Stimulated activated naive B cell treated with anti-CD40 and anti-IgM and Interleukin-4, amounts not matched to agents 10 μg/mL and 1 μg/mL and 100 μg/mL, for 72 hours (primary cell): ENCODE measurements around the gene RNASE7.

ENCODE experiments used
- ATAC-seq, 2 donors: fragments of 150-1000 bp; cut with Tn5 transposase; replicated peaks; 2 replicates each; pipeline ENCODE4 v1.10.0; 2021; ENCODE audit warnings: moderate library complexity in 1 of 2
- DNase-seq: peaks from one replicate; pipeline ENCODE4 v3.0.0; 2021
- H3K27ac Mint-ChIP-seq: one replicate; pipeline ENCODE4 v1.8.0; 2022; ENCODE audit warnings: mild to moderate bottlenecking, mixed read lengths
- H3K27me3 Mint-ChIP-seq, 2 donors: one replicate each; pipeline ENCODE4 v1.8.0; 2022; ENCODE audit warnings: mixed read lengths in 2 of 2
- H3K36me3 Mint-ChIP-seq, 2 donors: one replicate each; pipeline ENCODE4 v1.8.0; 2022; ENCODE audit warnings: mixed read lengths in 2 of 2, mild to moderate bottlenecking in 1 of 2
- H3K4me1 Mint-ChIP-seq, 2 donors: one replicate each; pipeline ENCODE4 v1.8.0; 2022; ENCODE audit warnings: mixed read lengths in 2 of 2, mild to moderate bottlenecking in 1 of 2
- H3K4me3 Mint-ChIP-seq, 2 donors: one replicate each; pipeline ENCODE4 v1.8.0; 2022; ENCODE audit warnings: mild to moderate bottlenecking in 2 of 2, mixed read lengths in 2 of 2, moderate library complexity in 1 of 2
- H3K9me3 Mint-ChIP-seq, 2 donors: one replicate each; pipeline ENCODE4 v1.8.0; 2022; ENCODE audit warnings: mixed read lengths in 2 of 2, mild to moderate bottlenecking in 1 of 2

Gene RNASE7

DNA sequence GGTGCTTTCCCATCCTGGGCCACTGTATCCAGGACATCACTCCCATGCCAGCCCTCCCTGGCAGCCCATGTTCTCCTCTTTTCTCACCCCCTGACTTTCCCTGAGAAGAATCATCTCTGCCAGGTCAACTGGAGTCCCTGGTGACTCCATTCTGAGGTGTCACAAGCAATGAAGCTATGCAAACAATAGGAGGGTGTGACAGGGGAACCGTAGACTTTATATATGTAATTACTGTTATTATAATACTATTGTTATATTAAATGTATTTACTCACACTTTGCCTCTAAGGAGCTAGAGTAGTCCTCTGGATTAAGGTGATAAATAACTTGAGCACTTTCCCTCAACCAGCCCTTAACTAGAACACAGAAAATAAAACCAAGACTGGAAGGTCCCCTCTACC is 47.1 kb downstream of the RNASE7 start:
- DNase-seq (no peak), ATAC-seq (no peak)
- no peaks in the 10 kb centered on the region for H3K9me3 Mint-ChIP-seq
- H3K4me3 Mint-ChIP-seq: no peak overlapping the region
- H3K27me3 Mint-ChIP-seq: no peaks in the 10 kb centered on the region
- peak overlapping the region; percentile 38 for H3K27ac Mint-ChIP-seq
- peaks cover 4 to 6% of the 10 kb centered on the region in 2 donors for H3K36me3 Mint-ChIP-seq
- peaks cover 17 to 26% of the 10 kb centered on the region in 2 donors for H3K4me1 Mint-ChIP-seq

GRCh38 chr14:21089877-21090193 is 47.7 kb downstream of the RNASE7 start:
- H3K27me3 Mint-ChIP-seq: no peaks in the 10 kb centered on the region
- DNase-seq: no peak

DNA sequence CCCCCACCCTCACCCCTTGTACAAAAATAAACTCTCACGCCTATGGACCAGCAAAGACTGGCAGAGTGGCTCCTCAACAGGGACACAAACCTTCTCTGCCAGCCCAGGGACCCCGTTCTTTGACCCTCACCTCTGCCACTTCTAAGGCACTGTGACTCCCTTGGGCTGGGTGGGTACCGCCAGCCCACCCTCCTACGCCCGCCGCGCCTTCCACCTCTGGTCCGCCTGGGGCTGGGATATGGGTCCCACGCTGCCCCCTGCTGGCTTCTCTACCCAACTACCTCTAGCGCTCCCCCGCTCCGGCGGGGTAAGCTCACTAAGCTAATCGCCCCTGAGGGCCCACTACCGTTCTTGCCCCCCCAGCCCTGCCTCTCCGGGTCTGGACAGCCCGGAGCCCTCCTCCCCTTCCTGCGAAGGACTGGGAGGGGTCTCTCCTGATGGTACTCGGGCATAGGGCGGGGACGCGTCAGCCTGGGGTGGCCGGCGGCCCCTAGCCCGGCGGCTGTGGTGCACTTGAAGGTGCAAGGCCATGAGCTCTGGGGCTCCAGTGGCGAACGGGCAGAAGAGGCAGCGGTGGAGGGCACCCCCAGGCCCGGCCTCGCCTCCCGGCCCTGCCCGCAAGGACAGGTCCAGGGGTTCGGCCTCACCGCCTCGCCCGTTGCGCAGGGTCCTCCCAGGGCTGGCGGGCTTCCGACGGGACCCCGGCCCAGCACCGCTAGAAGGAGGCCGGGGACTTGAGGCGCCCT is 48.2 kb downstream of the RNASE7 start:
- no peaks in the 10 kb centered on the region for H3K27me3 Mint-ChIP-seq
- H3K9me3 Mint-ChIP-seq: no peaks in the 10 kb centered on the region
- DNase-seq (no peak), ATAC-seq (no peak)
- peaks cover 3 to 6% of the 10 kb centered on the region in 2 donors for H3K36me3 Mint-ChIP-seq
- H3K4me1 Mint-ChIP-seq: peaks cover 17 to 28% of the 10 kb centered on the region in 2 donors
- no peak overlapping the region for H3K27ac Mint-ChIP-seq
- H3K4me3 Mint-ChIP-seq: no peak overlapping the region

More at GRCh38 chr14:21089877-21090193, 47.7 kb downstream of the RNASE7 start:
- Mint-ChIP-seq H3K4me3 (no peak overlapping the region), H3K27ac (no peak overlapping the region), H3K4me1 (peaks cover 17 to 26% of the 10 kb centered on the region in 2 donors), H3K36me3 (peaks cover 3 to 6% of the 10 kb centered on the region in 2 donors), H3K9me3 (no peaks in the 10 kb centered on the region)
- ATAC-seq: no peak

GRCh38 chr14:21090940-21091663 is 48.9 kb downstream of the RNASE7 start:
- ATAC-seq (no peak), DNase-seq (no peak)
- H3K27ac Mint-ChIP-seq: peak overlapping the region; percentile 65
- H3K9me3 Mint-ChIP-seq: no peaks in the 10 kb centered on the region
- peaks cover 3% of the 10 kb centered on the region in 2 donors for H3K36me3 Mint-ChIP-seq
- peaks cover 18 to 32% of the 10 kb centered on the region in 2 donors for H3K4me1 Mint-ChIP-seq
- H3K27me3 Mint-ChIP-seq: no peaks in the 10 kb centered on the region
- H3K4me3 Mint-ChIP-seq: no peak overlapping the region

DNA sequence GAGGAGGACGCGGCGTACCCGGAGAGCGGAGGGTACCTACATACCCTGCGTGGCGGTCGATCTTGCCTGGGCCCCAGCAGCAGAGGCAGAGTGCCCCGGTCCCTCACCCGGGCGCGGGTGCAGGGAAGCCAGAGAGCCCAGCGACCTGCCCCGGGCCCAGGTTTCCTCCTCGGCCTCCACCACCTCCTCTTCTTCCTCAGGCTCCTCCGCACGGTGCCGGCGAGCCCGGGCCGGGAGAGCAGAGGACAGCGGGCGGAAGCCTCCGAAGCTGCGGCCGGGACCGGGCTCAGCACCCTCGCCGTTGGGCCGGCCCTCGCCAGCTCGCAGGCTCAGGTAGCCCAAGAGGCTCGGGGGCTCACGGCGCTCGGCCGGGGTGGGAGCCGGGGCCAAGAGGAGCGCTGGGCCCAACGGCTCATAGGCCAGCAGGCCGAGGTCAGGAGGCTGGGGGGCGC is 49.7 kb downstream of the RNASE7 start:
- no peaks in the 10 kb centered on the region for H3K27me3 Mint-ChIP-seq
- H3K9me3 Mint-ChIP-seq: no peaks in the 10 kb centered on the region
- H3K4me1 Mint-ChIP-seq: peaks cover 15 to 28% of the 10 kb centered on the region in 2 donors
- DNase-seq (no peak), ATAC-seq (no peak)
- peaks cover 3% of the 10 kb centered on the region in 2 donors for H3K36me3 Mint-ChIP-seq
- H3K27ac Mint-ChIP-seq: no peak overlapping the region
- H3K4me3 Mint-ChIP-seq: no peak overlapping the region

GRCh38 chr14:21092273-21093011 is 50.3 kb downstream of the RNASE7 start:
- H3K9me3 Mint-ChIP-seq: no peaks in the 10 kb centered on the region
- peaks cover 3% of the 10 kb centered on the region in 2 donors for H3K36me3 Mint-ChIP-seq
- DNase-seq: peak; percentile 81
- no peaks in the 10 kb centered on the region for H3K27me3 Mint-ChIP-seq
- ATAC-seq: peak; percentile 82 to 89
- H3K27ac Mint-ChIP-seq: no peak overlapping the region
- peaks cover 17 to 28% of the 10 kb centered on the region in 2 donors for H3K4me1 Mint-ChIP-seq
- no peak overlapping the region for H3K4me3 Mint-ChIP-seq

- H3K4me1 Mint-ChIP-seq: peaks cover 12 to 24% of the 10 kb centered on the region in 2 donors
Measured at GRCh38 chr14:21093018-21093417, 50.9 kb downstream of the RNASE7 start.

More at GRCh38 chr14:21093018-21093417, 50.9 kb downstream of the RNASE7 start:
- DNase-seq (no peak), ATAC-seq (no peak)
- Mint-ChIP-seq H3K27ac (no peak overlapping the region), H3K36me3 (peaks cover 3% of the 10 kb centered on the region in 2 donors), H3K9me3 (no peaks in the 10 kb centered on the region), H3K27me3 (no peaks in the 10 kb centered on the region), H3K4me3 (no peak overlapping the region)
